PFSK-1 (cell line): Measurements from ENCODE around the gene RGS7.

Source experiments
- FOXP2 ChIP-seq: optimal IDR thresholded peaks from 2 replicates; pipeline ENCODE3; 2011; ENCODE audit warnings: borderline replicate concordance, control low read depth, inconsistent platforms; ENCODE audit not compliant: insufficient read depth; ENCODE audit errors: extremely low read length, extremely low read depth
- POLR2AphosphoS5 ChIP-seq: IDR thresholded peaks from 2 replicates; pipeline ENCODE4 v1.6.1; 2012; ENCODE audit warnings: low read depth, mild to moderate bottlenecking, control low read depth, low read length, moderate library complexity

GRCh38 chr1:240763771-240764170 lies 593.2 kb downstream of the RGS7 start:
- TF ChIP-seq POLR2AphosphoS5 (no peak), FOXP2 (no peak)
